Stimulated activated CD8-positive, alpha-beta memory T cell treated with anti-CD3 and anti-CD28 coated beads, Interleukin-15, amount 100 ng/mL, for 48 hours (primary cell): ENCODE results near the gene MED13.
"Not testable (repeated sequence)": the region's sequence is repeated elsewhere in the genome, so short reads cannot be mapped to it uniquely, and the experiment has no call there.

Experiments used
- DNase-seq, 2 donors: peaks; one replicate each; pipeline ENCODE4 v3.0.0-alpha.2; 2020; ENCODE audit warnings: low read depth in 2 of 2

MED13 gene

DNA sequence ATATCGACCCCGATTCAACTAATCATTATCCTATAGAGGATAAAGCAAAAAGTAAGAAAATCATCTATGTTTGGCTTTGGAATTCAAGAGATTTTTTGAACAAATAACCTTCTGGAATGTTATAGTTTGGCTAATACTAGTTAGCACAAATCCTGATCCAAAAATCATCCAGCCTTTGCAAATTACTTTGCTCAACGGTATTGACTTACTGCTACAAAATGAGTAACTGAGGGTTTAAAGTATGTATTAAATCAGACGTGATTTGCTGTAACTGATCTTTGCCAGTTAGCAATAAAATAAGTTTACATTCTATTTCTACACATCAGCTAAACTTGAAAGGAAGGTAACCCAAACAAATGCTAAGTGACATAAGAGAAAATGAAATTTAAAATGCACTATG lies 6.5 kb downstream of the MED13 start:
- DNase-seq, result no peak

DNA sequence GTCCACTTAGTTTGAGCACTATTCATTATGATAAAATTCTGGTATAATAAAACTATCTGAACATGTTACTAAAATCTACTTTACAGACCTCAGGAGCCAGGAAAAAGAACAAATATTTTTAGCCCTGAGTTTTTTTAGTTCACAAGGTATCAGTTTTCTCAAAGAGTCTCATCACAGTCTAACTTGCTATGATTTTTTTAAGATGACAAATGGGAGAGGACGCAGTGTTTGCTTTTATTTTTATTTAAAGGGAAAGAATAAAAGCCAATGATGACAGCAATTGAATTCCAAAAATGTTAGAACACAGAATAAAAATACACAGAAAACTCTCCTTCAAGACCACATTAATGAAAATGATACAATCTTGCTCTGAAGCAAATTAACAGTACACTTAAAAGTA lies 7.4 kb downstream of the MED13 start:
- DNase-seq, result no peak

DNA sequence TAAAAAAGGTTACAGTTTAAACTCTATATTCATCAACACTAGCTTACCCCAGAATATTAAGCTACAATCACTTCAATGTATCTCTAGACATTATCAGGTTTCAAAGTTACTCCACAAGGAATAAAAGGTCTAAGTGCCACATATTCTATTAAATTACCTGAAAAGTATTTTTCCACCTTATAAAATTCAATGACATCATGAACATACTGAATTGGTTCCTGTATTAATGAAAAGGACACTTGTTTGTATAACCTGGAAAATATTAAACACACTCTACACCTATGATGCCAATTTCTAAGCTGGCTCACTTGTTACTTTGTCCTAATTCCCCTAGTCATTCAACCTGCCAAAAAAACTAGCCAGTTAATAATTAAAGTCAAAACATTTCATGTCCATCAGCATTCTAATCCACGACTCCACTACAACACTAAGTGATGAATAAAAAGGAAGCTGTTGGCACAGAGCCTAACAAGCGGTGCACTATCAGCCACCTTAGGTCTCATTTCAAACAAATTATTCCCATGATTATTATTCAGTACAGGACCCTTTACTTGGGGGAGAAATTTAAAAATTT lies 12.2 kb downstream of the MED13 start:
- DNase-seq, result no peak

DNA sequence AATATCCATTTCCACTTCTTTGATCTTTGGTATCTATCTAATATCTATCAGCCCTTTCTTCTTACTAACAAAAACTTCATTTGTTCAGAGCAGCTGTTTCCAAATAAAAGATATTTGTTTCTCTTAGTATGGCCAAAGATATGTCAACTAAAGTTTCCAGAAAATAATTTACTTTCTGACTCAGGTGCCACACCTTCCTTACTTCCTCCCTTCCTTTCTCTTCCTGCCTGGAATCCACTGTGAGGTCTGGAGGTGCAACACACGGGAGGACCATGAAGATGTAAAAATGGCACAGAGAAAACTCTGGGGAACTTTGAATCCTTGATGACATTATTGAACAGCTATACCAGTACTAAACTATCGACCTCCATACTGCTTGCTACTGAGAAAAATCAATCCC lies 14.0 kb downstream of the MED13 start:
- DNase-seq, result no peak

DNA sequence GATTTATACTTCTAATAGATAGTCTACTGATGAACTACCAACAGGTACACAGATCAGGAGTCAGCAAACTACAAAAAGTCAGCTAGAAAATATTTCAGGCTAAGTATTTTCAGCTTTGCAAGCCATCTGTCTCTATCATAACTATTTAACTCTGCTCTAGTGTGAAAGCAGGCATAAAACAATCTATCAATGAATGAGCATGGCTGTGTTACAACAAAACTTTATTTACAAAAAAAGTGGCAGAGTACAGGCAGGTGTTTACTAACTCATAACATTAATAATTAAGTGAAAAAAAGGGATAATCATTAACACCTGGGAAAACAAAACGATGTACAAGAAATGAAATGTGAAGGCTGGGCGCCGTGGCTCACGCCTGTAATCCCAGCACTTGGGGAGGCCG lies 15.8 kb downstream of the MED13 start:
- DNase-seq, result no peak

DNA sequence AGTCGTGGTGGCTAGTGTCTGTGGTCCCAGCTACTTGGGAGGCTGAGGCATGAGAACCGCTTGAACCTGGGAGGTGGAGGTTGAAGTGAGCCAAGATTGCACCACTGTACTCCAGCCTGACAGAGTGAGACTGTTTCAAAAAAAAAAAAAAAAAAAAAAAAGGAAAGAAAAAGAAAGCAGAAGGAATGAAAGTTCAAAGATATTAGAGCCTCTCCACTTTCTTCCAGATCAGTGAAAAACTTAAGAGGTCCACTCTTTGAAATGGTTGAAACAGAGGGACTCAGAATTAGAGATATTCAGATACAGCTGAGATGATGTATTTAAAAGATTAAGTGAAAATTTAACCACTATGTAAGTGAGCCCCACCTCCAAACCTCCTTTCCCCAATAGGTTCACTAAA lies 16.8 kb downstream of the MED13 start:
- DNase-seq, result no peak

DNA sequence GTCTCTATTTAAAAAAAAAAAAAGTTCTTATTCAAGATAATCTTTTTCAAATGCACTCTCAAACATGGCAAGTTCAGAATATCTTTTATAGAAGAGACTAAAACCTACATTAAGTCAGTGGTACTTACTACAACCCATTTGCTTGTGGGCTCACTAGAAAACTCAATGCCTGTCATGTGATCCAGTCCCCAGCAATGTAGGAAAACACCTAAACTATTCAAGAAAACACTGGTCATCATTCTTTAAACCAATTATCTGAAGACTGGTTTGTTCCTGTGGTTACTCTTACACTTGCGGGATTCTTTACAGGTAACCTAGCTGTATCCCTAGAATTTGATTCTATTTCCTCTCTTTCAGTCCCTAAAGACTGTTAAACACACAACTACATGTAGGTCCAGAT lies 19.6 kb downstream of the MED13 start:
- no peak for DNase-seq

DNA sequence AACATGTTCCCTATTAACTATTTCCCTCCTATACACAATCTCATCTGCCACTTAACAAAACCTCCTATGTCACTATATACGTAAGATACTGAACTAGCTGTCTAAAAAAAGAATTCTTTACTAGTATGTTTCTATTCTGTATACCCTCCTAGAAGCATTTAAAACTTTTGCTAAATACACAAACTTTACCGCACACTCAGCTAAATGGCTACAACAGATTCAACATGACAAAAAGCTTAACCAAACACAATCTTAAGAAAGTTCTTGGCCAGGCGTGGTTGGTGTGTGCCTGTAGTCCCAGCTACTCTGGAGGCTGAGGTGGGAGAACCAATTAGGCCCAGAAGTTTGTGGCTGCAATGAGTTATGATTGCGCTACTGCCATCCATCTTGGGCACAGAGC lies 20.0 kb downstream of the MED13 start:
- DNase-seq, result no peak

DNA sequence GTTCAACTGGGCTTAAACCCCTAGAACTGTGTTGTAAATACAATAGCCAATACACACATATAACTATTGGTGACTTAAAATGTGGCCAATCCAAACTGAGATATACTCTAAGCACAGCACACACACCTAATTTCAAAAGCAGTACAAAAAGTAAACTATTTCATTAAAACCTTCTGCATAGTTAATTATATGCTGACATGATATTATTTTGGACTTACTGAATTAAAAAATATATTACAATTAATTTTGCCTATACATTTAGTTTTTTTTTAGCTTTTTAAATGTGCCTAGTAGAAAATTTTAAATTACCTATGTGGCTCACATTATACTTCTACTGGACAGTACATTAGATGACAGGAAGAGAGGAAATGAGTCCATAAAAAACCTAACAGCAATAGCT lies 21.5 kb downstream of the MED13 start:
- no peak for DNase-seq

DNA sequence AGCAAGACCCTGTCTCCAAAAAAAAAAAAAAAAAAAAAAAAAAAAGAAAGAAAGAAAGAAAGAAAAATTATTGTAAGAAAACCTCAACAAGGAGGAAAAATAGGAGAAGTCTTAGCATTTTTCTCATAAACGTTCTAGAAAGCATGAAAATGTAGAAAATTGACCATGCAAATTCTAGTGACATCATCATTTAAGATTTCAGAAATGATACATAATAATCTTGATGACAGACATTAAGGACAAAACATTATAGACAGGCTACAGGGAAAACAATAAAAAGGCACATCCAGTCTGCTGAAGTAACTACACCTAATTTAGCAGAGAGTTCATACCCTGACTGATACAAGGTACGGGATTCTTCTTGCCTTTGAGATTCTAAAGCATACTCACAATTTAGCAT lies 21.9 kb downstream of the MED13 start:
- no peak for DNase-seq

DNA sequence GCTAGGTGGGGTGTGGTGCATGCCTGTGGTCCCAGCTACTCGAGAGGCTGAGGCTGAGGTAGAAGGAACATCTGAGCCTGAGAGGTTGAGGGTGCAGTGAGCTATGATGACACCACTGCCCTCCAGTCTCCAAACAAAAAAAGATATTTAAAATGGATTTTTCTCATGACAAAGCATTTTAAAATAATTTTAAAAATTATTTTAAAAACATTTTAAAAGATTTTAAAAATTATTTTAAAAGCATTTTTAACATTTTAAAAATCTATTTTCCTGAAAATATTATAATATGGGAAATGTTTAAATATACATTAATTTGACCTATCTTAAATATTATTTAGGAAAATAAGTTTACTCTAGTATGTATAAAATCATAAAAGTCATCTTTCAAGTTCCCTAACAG lies 26.8 kb downstream of the MED13 start:
- DNase-seq, result no peak

DNA sequence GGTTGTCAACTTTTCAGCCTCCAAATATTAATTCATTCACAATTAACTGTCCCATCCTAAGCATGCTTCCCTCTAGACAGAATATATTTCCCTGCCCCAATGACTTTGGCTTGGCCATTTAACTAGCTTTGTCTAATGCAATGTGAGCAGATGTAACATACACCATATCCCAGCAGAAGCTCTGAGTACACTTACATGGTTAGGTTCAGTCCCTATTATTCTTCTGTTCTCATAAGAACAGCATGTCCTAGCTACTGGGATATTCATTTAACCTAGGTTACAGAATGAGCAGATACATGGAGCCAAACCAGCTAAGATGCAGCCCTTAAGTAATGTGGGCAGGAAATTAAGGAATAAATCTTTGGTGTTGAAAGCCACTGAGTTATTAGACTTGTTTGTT lies 31.8 kb downstream of the MED13 start:
- no peak for DNase-seq

DNA sequence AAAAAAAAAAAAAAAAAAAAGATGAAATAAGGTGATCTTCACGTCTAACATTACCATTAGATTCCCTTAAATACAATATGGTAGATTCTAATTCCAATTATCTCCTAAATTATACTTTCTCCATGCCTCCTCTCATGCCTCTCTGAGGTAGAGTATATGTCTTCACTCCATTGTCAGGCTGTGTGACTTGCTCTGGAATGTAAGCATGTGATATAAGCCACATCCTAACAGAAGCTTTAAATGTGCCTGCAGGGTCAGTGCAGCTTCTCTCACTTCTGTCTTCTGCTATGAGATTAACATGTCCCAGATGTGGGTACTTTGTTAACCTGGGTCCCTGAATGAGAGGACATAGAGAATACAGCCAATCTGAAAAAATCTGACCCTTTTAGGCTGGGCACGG lies 32.6 kb downstream of the MED13 start:
- DNase-seq, result no peak

DNA sequence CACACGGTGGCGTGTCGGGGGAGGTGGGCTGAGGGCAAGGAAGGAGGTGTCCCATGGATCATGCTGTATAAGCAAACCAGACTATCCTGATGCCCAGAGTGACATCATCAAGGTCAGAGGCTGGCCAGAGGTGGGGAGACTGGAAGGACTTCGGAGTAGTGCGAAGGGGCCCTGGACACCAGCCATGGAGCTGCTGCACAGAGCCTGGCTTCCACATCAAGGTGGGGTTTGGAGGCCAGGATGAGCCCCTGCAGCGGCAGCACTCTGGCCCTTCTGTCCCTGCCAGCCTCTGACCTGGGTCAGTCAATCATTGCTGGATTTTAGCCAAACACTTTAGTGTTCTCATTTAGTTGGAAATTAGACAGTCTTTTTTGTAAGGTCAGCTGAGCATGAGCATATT lies 34.8 kb downstream of the MED13 start:
- DNase-seq, result no peak

DNA sequence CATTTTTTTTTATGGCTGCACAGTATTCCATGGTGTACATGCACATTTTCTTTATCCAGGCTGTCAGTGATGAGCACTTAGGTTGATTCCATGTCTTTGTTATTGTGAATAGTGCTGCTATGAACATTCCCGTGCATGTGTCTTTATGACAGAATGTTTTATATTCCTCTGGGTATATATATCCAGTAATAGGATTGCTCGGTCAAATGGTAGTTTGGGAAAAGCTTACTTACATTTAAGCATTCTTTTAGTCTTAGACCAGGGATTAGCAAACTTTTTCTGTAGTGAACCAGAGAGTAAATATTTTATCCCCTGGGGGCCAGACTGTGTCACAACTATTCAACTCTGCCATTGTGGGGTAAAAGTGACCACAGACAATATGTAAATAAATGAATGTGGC lies 40.2 kb downstream of the MED13 start:
- no peak for DNase-seq

DNA sequence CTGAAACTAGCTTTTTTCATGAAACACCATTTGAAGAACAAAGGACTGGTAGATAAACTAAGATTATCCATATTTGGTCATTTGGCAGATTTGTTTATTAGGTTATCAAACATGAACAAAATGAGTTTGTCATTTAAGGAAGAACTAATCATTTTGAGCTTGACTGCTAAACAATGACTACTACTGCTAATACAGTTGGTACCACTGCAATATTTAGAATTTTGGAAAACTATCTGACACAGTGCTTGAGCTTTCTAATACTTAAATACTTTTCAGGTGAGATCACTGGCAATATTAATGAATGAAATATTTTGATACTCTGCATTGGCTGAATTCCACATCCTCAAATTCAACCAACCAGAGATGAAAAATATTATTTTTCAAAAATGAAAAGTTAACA lies 47.2 kb downstream of the MED13 start:
- no peak for DNase-seq

DNA sequence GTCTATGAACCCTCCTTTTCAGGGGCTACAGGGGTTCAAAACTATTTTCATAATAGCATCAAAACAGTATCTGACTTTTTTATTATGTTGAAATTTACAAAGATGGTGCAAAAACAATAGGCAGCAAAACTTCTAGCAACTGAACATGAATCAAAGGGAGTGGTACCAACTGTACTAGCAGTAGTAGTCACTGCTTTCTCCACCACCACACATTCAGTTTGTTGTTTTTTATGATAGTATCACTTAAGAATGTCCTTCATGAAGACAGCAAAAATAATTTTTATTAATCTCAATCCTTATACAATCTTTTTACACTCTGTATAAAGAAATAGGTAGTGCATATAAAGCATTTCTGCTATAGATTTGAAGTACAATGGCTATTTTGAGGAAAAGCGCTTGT lies 47.6 kb downstream of the MED13 start:
- no peak for DNase-seq

DNA sequence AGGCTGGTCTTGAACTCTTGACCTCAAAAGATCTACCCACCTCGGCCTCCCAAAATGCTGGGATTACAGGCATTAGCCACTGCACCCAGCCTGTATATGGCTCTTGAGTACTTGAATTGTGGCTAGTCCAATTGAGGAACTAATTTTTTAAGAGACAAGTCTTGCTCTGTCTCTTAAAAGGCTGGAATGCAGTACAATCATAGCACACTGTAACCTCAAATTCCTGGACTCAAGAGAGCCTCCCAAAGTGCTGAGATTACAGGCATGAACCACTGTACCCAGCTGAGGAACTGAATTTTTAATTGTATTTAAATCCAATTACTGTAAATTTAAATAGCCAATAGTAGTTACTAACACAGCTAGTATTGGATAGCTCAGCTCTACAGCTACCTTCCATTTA lies 50.6 kb downstream of the MED13 start:
- DNase-seq, result no peak

DNA sequence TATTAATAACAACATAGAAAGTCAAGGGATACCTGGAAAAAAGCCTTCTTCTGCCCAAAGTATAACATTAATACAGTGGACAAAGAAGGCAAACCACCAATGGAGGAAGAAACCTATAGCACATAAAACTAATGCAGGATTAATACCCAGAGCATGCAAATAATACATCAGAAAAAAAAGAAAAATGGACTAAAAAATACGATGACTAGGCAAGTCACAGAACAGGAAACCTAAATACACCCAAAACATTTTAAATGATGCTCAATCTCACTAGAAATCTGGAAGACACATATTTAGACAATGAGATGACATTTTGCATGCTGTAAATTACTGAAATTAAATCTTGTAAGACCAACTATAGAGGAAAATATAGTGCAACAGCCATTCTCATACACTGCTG lies 55.9 kb downstream of the MED13 start:
- DNase-seq, result no peak

DNA sequence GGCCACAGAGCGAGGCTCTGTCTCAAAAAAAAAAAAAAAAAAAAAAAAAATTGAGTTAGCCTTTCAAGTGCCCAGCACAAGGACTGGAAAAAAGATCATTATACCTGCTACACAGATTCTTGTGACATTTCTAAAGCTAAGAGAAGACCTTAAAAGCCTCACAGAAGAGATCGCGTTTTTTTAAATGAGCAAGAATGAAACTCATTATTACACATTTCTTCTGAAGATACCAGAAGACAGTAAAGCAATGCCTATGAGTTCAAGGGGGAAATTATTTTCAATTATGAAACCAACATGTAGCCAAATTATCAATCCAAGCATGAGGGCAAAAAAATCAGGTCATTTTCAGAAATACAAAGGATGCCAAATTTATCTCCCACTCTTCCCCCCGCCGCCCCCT lies 56.8 kb downstream of the MED13 start:
- DNase-seq, result no peak

DNA sequence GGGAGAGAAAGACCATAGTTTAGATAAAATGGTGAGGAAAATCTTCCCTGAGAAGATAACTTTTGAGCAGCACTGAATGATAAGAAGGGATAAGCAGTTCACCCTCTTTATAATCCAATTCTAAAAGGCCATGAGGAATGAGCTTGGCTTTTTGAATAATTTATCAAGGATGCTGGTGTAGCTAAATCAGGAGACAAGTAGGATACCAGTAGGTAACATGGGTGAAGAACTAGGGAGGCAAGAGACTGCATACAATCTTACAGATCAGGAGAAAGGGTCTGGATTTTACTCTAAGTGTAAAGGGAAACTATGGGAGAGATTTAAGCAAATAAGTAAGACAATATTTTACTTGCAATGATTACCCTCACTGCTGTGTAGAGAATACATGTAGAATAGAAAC lies 60.7 kb downstream of the MED13 start:
- no peak for DNase-seq

DNA sequence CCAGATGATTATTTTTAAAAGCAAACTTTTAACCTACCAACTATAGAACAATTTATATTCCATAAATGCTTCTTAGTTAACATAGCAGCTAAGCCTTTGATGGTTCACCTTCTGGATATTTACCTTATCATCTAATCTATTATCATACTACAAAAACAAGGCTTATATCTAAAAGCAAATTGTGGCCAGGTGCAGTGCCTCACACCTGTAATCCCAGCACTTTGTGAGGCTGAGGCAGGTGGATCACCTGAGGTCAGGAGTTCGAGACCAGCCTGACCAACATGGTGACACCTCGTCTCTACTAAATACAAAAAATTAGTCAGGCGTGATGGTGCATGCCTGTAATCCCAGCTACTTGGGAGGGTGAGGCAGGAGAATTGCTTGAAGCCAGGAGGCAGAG lies 61.9 kb downstream of the MED13 start:
- DNase-seq, result not testable (repeated sequence)

DNA sequence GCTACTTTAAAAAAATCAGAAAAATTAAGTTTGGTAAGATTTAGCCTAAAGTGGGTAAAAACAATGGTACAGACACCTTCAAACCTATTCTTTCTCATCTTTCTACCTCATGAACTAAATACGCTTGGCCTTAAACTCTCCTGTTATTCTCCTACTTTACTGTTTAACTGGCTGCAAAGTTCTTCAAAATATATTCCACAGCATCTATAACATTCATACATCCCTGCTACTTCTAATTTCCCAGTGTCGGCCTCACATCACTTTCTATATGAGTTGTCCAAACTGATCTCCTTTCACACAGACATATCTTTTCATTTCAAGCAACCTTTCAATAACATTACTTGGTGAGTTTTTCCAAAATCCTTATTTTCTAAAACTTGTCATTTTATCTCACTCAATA lies 64.0 kb downstream of the MED13 start:
- no peak for DNase-seq

DNA sequence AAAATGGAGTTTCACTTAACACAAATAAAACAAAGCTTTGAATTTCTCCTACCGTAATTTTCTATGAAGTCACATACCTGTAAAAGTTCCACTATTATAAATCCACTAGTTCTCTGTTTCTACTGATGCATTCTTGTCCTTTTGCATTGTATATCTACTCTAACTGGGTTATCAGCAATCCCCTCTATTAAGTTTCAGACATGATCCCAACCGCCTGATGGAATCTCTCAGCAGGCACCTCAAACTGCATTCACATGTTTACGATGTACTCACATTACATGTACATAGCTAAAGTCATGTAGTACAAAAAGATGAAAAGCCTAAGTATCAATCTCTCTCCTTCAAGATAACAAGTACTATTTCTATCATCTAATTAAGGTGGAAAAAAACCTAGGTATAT lies 64.9 kb downstream of the MED13 start:
- DNase-seq, result no peak

DNA sequence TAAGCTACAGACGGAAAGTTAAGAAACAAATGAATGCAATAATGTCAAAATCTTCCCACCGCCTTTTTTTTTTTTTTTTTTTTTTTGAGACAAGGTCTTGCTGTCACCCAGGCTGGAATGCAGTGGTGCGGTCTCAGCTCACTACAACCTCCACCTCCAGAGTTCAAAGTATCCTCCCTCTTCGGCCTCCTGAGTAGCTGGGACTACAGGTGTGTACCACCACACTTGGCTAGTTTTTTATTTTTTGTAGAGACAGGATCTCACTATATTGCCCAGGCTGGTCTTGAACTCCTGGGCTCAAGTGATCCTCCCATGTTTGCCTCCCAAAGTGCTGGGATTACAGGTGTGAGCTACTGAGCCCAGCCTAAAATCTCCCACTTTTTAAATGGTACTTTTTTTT lies 66.5 kb downstream of the MED13 start:
- not testable (repeated sequence) for DNase-seq
